Ishikawa (cell line): ENCODE measurements around the gene ABCF2.

ENCODE experiments used
- CEBPB ChIP-seq: IDR thresholded peaks from 2 replicates; pipeline ENCODE4 v1.6.1; 2012
- CREB1 ChIP-seq: IDR thresholded peaks from 2 replicates; pipeline ENCODE4 v1.6.1; 2012; ENCODE audit warnings: low read depth
- EGR1 ChIP-seq: IDR thresholded peaks from 2 replicates; pipeline ENCODE4 v1.6.1; 2012
- EP300 ChIP-seq: IDR thresholded peaks from 2 replicates; pipeline ENCODE4 v1.6.1; 2012; ENCODE audit warnings: borderline replicate concordance
- MAX ChIP-seq: IDR thresholded peaks from 2 replicates; pipeline ENCODE4 v1.6.1; 2012
- RAD21 ChIP-seq: IDR thresholded peaks from 2 replicates; pipeline ENCODE4 v1.6.1; 2012; ENCODE audit warnings: low read depth
- REST ChIP-seq: IDR thresholded peaks from 2 replicates; pipeline ENCODE4 v1.6.1; 2012; ENCODE audit warnings: low read depth, mild to moderate bottlenecking
- TAF1 ChIP-seq: IDR thresholded peaks from 2 replicates; pipeline ENCODE4 v1.6.1; 2012; ENCODE audit warnings: low read depth, mild to moderate bottlenecking
- TEAD4 ChIP-seq: IDR thresholded peaks from 2 replicates; pipeline ENCODE4 v1.6.1; 2012
- YY1 ChIP-seq: IDR thresholded peaks from 2 replicates; pipeline ENCODE4 v1.6.1; 2012; ENCODE audit warnings: low read depth

- TF ChIP-seq RAD21: no peak
- TF ChIP-seq MAX: peak; percentile 41; the same call in 1 of the 2 replicates
- no peak for TF ChIP-seq TEAD4
- no peak for TF ChIP-seq TAF1
- no peak for TF ChIP-seq YY1
- TF ChIP-seq EP300: no peak
- no peak for TF ChIP-seq CEBPB
- no peak for TF ChIP-seq EGR1
- TF ChIP-seq REST: no peak
- no peak for TF ChIP-seq CREB1
These were observed 24.3 kb upstream of the ABCF2 start for GRCh38 chr7:151251328-151251688.
